Nephron (organoid): ENCODE data around the gene A2M.

Experiments
- H3K27ac Mint-ChIP-seq, 3 experiments: 2 replicates each; pipeline ENCODE4 v1.8.0; 2020; ENCODE audit warnings: mixed read lengths in 3 of 3, mild to moderate bottlenecking in 2 of 3, moderate library complexity in 1 of 3
- H3K27me3 Mint-ChIP-seq: 2 replicates; pipeline ENCODE4 v1.8.0; 2021; ENCODE audit warnings: low read depth, mild to moderate bottlenecking, moderate library complexity, mixed read lengths
- H3K36me3 Mint-ChIP-seq: 2 replicates; pipeline ENCODE4 v1.8.0; 2020; ENCODE audit warnings: low read depth, mixed read lengths
- H3K4me1 Mint-ChIP-seq: 2 replicates; pipeline ENCODE4 v1.8.0; 2020; ENCODE audit warnings: mixed read lengths
- H3K4me3 Mint-ChIP-seq, 3 experiments: 2 replicates each; pipeline ENCODE4 v1.8.0; 2020; ENCODE audit warnings: mild to moderate bottlenecking in 3 of 3, mixed read lengths in 3 of 3, moderate library complexity in 2 of 3
- H3K9me3 Mint-ChIP-seq: 2 replicates; pipeline ENCODE4 v1.8.0; 2020; ENCODE audit warnings: mixed read lengths
- CTCF ChIP-seq, 3 experiments: fragments of 200-600 bp; sonication (generic); IDR thresholded peaks; one replicate each; pipeline ENCODE4 v1.5.0; 2021; ENCODE audit warnings: antibody characterized with exemption in 3 of 3; ENCODE audit not compliant: unreplicated experiment in 3 of 3

A2M gene

GRCh38 chr12:9052610-9053009 lies 63.1 kb downstream of the A2M start:
- peaks cover 14% of the 10 kb centered on the region for H3K4me1 Mint-ChIP-seq
- H3K36me3 Mint-ChIP-seq, result no peaks in the 10 kb centered on the region
- H3K27ac Mint-ChIP-seq, result no peak overlapping the region
- no peak for TF ChIP-seq CTCF (IDR thresholded peaks at IDR 0.05; ENCODE audit: unreplicated experiment in 3 of 3)
- H3K27me3 Mint-ChIP-seq, result no peaks in the 10 kb centered on the region
- no peaks in the 10 kb centered on the region for H3K9me3 Mint-ChIP-seq
- no peak overlapping the region for H3K4me3 Mint-ChIP-seq

GRCh38 chr12:9051158-9051550 lies 64.6 kb downstream of the A2M start:
- Mint-ChIP-seq H3K4me1 (peaks cover 14% of the 10 kb centered on the region), H3K9me3 (no peaks in the 10 kb centered on the region), H3K4me3 (no peak overlapping the region), H3K27ac (no peak overlapping the region), H3K27me3 (no peaks in the 10 kb centered on the region), H3K36me3 (no peaks in the 10 kb centered on the region)
- no peak for TF ChIP-seq CTCF (IDR thresholded peaks at IDR 0.05; ENCODE audit: unreplicated experiment in 3 of 3)

- TF ChIP-seq CTCF (IDR thresholded peaks at IDR 0.05; ENCODE audit: unreplicated experiment in 3 of 3), result no peak
- Mint-ChIP-seq H3K9me3 (no peaks in the 10 kb centered on the region), H3K27me3 (no peaks in the 10 kb centered on the region), H3K36me3 (no peaks in the 10 kb centered on the region), H3K27ac (no peak overlapping the region), H3K4me1 (peaks cover 14% of the 10 kb centered on the region), H3K4me3 (no peak overlapping the region)
These were observed 65.1 kb downstream of the A2M start for GRCh38 chr12:9050521-9051157.

- peak; percentile 53 to 61 (median 61) for TF ChIP-seq CTCF (IDR thresholded peaks at IDR 0.05; ENCODE audit: unreplicated experiment in 3 of 3)
- no peaks in the 10 kb centered on the region for H3K36me3 Mint-ChIP-seq
- H3K27ac Mint-ChIP-seq, result no peak overlapping the region
- no peaks in the 10 kb centered on the region for H3K27me3 Mint-ChIP-seq
- H3K4me1 Mint-ChIP-seq, result peaks cover 14% of the 10 kb centered on the region
- H3K4me3 Mint-ChIP-seq, result no peak overlapping the region
- H3K9me3 Mint-ChIP-seq, result no peaks in the 10 kb centered on the region
These were observed 66.1 kb downstream of the A2M start for GRCh38 chr12:9049520-9050133.

GRCh38 chr12:9048930-9049329 lies 66.8 kb downstream of the A2M start:
- Mint-ChIP-seq H3K36me3 (no peaks in the 10 kb centered on the region), H3K4me1 (peaks cover 14% of the 10 kb centered on the region), H3K27ac (no peak overlapping the region), H3K4me3 (no peak overlapping the region), H3K27me3 (no peaks in the 10 kb centered on the region), H3K9me3 (no peaks in the 10 kb centered on the region)
- TF ChIP-seq CTCF (IDR thresholded peaks at IDR 0.05; ENCODE audit: unreplicated experiment in 3 of 3), result no peak

- H3K27ac Mint-ChIP-seq, result no peak overlapping the region
- TF ChIP-seq CTCF (IDR thresholded peaks at IDR 0.05; ENCODE audit: unreplicated experiment in 3 of 3), result no peak
- no peaks in the 10 kb centered on the region for H3K27me3 Mint-ChIP-seq
- no peaks in the 10 kb centered on the region for H3K36me3 Mint-ChIP-seq
- no peaks in the 10 kb centered on the region for H3K9me3 Mint-ChIP-seq
- H3K4me3 Mint-ChIP-seq, result no peak overlapping the region
- H3K4me1 Mint-ChIP-seq, result peaks cover 5% of the 10 kb centered on the region
These were observed 68.6 kb downstream of the A2M start for GRCh38 chr12:9047105-9047504.
